HG03095 (cell line): ENCODE measurements around the gene TMCC2.
A peak's percentile ranks its signal among the peaks of the same experiment; 100 is the strongest.

ENCODE experiments used
- ATAC-seq: cut with Tn5 transposase; IDR thresholded peaks from one replicate; pipeline ENCODE4 v1.9.1; 2021; ENCODE audit warnings: moderate library complexity; ENCODE audit not compliant: unreplicated experiment

Gene TMCC2

DNA sequence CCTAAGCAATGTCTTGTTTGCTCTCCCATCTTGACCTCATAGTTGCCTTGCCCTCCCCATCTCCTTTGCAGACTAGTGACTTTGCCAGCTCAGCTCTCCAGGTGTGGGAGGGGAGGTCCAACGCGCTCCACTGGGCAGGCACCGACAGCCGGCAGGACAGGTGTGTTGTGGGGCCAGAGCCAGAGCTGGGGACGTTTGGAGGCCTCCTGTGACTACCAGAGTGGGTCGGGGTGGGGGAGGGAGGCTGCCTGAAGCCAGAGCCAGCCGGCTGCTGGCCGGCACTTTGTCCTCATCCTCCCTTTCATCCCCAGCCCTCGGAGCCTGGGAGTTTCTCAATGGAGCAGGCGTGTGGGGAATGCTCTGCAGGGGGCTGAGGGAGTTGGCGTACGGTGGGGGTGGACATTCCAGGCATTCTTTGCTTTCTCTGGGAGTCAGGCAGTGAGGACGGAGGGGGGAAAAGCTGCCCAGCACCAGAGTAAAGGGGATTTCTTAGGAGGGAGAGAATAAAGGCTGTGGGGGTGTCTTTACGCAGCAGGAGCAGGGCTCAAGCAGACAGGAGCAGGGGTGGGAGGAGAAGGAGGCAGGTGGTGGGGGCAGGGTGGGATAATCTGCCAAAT lies 73.6 kb downstream of the TMCC2 start:
- ATAC-seq: no peak

DNA sequence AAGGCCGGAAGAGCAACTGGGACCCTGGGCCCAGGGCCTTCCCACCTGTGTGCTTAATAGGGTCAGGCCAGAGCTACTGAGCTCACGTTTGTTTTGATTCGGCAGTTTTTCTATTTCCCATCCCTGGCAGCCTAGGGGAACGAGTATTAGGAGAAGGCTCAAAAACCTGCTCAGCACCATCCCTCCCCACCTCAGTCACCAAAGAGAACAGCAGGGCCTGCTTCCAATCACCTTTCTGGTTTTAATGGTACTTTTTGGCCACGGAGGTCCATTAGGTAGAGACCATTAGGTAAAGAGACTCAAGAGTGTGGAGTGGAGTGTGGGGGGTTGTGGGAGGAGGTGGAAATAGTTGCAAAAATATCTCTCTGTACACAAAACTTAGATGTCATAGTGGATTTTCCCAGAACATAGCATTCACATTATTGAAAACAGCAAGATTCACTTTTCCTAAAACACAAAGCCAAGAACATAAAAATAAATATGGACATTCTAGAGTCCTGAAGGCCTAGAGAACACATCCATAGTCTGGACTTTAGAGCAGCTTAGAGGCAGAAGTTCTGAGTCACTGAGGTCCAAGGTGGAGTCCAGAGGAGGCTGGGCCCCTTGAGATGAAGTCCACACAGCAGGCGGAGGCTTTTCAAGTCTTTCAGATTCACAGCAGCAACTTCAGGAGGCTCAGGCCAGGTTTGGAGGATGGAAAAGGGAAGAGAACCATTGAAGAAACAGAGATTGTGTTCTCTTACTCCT lies 74.3 kb downstream of the TMCC2 start:
- no peak for ATAC-seq

DNA sequence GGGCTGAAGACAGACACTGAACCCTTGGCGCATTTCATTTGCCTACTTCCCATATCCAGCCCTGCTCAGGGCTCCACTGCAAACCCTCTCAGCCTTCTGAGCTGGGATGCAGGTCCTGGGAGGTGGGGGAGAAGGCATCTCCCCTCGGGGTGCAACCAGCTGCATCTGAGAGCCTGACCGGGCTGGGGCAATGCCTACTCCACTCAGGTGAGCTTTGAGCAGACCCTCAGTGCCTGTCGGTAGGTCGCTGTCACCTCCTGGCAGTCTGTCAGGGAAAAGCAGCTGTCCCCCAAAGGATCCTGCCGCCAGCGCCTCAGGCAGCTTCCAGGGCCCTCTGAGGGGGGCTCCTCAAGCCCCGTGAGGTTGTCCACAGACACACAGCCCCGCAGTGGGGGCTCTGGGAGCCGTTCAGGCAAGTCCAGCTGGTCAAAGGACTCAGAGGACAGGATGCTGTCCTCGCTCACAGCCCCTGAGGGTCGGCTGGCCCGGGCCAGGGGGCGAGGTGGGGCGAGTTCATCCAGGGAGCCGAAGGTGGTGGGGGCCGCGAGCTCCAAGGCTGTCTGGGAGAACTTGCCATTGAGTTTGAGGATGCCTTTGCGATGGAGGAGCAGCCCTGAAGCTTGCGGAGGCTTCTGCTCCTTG lies 75.6 kb downstream of the TMCC2 start:
- no peak for ATAC-seq

DNA sequence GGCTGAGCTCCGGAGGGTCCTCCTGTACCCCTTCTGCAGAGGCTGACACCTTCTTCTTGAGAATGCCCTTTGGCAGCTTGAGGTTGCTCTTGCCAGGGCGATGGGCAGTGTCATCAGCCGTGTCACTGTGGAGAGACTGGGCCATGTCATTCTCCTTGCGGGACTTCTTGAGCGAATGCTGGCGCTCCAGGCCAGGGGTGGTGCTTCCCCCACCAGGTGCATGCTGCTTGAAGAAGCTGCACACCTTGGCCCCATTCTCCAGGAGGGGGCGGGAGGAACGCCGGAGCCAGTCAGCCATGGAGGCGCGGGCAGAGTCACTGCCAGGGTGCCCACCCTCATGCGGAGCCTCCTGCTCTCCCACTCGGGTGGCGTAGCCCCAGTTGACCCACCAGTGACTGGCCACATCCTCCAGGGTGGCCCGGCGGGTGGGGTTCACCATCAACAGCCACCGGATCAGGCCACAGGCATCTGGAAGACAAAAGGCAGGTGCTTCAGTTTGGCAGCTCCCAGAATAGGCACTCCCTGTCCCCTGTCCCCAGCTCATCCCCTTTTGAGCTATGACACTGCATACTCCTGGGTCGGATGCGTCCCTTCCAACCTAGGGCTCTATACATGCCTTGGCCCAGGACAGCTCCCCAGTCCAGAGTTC lies 76.4 kb downstream of the TMCC2 start:
- ATAC-seq: no peak

DNA sequence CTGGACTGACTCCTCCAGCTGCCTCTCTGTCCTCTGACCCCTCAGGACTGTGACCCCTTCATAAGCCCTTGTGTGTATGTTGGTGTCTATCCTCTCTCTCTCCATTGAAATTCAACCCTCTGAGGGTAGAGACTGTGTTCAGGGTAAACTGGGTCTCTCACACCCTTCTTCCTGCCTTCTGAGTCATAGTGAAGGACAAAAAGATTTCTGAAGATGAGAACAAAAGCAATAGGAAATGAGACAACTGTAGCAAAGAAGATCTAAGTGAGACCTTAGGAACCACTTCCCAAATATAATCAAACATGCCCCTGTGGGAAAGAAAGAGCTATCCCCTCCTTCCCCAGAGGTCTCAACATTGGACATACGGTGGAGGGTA lies 76.9 kb downstream of the TMCC2 start:
- no peak for ATAC-seq

DNA sequence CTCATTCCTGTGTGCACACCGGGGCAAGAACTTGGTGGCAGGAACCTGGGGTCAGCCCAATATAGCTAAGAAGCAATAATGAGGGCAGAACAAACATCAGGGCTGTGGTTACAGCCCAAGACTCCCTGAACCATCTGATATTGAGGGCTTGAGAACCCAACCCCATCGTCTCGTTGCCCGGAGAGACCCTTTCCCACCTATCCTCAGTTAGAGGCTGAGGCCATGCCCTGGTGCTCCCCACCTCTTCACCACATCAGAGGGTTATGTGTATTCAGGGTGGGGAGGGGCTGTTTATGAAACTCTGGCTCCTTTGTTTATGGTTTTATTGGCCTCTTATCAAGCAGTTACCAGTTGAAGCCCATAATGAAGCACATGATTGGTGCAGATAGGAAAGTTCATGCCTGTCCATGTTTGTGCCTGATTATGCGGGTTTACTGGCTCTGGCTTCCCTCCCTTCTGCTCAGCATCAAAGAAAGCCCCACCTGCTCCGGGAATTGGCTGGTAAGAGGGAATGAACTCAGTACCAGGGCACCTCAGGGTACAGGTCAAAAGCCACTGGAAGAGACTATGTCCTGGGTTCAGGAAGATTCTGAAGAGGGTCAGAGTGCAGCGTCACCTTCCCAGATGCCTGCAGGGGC lies 79.3 kb downstream of the TMCC2 start:
- no peak for ATAC-seq

DNA sequence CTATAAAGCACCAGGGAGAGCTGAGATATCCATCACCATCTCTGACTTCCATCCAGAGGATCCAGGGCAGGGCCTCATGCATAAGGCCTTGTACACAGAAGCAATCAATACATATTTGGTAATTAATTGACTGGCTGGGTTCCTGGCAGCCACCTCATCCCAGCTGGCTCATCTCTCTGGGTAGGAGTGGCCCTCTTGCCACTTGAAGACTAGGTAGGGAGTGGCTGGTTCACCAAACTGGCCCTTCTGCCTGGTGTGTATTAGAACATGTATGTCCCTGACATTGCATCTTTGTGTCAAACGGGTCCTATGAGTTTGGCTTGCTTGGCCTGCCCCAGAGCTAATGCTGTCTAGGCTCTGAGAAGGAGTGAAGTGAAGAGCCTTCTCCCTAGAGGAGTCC lies 82.0 kb downstream of the TMCC2 start:
- ATAC-seq: no peak

DNA sequence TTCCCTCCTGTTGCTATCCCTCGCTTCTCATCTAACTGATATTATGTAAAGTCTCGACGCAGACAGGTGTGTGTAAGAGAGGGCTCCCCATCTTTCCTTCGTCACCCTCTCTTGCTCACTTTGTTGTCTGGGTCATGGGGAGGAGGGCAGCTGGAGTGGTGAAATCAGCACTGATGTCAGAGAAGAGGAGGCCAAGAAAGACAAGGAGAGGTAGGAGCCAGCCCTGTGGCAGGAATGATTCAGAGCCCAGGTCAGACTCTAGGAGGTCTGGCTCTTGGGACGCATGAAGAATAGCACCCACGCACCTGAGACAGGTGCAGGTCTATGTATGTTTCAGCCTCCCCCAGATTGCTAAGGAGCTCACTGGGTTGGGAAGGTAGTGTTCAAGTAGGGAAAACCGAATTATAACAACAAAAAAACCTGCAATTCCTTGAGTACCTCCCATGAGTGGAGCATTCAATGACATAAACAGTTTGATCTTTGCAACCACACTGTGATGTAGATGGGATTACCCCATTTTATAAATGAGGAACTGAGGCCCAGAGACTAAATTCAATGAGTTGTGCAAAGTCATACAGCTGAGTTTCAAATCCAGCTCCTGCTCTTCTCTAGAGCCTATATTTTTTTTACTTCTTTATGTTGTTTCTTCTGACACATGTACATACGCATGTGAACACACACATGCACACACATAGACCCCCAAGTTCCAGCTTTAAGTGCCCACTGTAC lies 83.4 kb downstream of the TMCC2 start:
- peak; percentile 35 for ATAC-seq

DNA sequence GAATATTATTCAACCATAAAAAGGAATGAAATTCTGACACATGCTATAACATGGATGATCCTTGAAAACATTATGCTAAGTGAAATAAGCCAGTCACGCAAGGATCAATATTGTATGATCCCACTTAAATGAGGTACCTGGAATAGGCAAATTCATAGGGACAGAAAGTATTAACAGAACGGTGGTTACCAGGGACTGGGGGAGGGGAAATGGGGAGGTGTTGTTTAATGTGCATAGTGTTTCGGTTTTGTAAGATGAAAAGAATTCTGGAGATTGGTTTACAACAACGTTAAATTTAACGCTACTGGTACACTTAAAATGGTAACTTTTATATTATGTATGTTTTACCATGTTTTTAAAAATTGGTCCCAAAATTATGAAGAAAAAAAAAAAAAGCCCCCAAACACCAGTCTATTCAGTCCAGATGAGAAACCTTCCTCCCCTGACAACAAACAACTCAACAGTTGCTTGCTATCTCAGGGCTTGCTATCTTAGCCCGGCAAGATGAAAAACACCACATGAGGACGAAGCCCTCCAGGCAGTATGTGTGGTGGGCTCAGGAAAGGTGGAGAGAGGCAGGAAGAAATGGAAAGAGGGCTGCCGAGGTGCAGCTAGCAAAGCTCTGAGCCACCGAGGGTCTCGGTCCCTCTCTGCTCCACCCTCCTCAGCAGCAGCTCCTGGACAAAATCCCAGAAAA lies 85.3 kb downstream of the TMCC2 start:
- no peak for ATAC-seq

DNA sequence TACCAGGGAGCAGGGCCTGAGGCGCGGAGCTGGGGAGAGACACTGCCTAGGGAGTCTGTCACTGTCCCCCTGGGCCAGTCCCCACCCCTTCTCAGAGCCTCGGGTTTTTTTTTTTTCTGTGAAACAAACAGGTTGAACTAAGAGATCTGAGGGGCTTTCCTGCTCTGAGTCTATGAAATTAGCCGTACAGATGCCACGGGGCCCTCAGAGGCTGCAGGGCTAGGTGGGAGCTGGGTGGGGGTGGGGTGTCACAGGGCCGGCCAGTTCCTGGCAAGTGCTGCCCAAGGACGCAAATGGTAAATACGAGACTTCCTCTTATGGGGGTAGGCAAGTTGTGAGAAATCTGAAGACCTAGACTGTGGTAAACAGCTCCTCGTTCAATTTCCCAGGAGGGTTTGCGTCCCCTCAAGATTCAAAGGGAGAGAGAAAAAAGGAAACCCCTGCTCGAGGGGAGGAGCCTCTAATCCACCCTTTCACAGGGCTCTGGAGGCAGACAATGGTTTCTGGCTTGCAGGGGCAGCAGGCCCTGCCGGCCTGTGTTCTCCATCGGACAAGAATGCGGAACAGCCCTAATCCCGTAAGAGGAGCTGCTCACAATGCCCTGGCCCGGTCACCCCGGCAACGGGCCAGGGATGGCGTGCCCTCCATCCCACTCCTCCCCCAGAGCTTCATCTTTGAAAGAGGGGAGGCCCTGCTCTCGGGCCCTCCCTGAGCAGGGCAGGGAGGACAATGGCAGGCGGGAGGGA lies 86.0 kb downstream of the TMCC2 start:
- peak; percentile 51 for ATAC-seq

DNA sequence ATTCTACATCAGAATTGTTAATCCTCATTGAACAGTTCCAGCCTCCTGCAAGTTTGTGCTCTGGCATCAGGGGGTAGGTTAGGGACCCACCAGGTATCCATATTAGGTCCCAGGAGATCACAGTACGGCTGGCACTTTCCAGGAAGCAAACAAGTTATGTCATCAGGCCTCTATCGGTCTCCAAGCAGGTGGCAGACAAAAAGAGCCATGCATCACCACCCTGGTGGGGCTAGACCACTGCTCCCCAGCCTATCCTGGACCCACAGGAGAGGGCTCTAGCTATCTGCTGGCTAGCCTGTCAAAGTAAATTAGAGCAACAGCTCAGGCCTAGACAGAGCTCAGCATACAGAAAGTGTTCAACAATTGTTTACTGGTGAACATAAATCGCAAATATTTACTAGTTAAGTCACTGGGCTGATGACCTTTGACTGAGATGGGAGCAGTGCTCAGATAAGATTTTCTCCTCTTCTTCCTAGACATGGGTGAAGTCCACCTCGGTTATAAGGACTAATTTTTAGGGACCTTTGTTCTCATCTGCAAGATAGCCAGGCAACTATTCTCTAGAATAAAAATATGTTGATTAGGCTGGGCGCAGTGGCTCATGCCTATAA lies 87.4 kb downstream of the TMCC2 start:
- ATAC-seq: no peak

DNA sequence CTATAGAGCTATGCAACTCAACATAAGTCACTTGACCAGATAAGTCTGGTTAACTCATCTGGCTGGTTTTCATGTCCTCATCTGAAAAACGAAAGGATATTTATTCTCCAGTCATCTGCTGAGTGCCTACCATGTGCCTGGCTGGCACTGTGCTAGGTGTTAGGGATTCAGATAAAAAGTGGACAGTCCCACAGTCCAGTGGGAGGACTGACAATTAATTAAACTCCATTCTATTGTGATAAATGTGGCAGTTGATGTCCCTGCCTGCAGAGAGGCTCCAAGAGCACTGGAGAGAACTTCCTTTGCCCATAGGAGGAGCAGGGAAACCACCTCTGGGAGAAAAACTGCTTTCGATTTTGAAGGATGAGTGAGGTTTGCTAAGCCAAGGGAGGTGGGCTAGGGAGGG lies 88.4 kb downstream of the TMCC2 start:
- no peak for ATAC-seq

DNA sequence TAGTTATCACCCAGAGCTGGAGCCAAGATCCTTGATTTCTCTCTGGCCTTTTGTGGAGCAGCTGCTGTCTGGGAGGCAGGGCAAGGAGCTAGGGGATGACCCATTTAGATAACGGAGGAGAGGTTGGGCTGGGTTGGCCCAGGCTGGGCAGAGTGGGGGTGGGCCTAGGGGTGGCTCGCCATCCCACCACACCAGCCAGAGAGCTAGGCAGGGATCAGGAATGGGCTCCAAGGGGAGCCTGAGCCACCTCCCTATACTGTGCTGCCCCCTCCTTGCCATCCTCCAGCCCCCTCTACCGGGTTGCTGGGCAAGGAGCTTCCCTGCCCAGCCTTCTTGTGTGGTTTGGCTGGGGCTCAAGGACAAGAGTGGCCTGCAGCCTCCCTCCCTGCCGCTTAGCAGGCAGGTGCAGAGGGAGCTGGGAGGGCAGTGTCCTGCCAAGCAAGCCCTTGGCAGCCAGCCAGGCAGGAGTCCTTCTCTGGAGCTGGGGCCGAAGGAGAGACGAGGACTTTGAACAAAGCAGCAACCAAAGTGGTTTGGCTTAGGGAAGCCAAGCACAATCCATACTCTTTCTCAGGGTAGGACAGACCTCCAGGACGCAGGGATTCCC lies 89.7 kb downstream of the TMCC2 start:
- ATAC-seq: no peak

DNA sequence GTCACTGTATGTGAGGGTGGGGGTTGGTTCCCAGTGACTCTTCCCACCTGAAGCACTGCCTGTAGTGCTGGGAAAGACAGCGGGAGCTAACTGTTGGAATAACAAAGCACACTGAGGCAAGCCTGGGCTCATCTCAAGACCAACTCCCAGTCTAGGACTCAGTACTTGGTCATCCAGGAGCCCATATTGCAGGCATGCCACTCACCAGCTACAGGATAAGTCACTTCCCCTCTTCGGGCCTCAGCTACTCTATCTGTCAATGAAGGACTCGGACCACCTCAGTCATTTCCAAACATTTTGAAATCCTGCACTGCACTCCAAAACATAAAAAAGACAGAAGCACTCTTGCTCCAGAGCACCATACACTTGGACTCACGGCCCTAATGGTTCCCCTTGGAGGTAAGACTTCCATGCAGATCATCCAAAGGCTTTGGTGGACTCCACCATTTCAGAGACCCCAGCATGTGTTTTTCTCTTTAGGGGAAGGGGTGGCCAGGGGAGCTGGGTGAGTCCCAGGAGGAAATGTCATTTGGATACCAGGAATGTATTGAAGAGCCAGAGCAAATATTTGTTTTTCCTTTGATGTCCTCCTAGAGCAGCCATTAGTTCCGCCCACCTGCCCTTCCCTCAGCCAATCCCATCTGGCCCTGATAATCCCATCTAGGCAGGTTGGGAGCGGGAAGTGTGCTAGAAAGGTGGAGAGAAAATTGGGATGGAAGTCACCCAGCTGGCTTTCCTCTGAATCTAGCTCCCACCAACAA lies 90.7 kb downstream of the TMCC2 start:
- no peak for ATAC-seq

DNA sequence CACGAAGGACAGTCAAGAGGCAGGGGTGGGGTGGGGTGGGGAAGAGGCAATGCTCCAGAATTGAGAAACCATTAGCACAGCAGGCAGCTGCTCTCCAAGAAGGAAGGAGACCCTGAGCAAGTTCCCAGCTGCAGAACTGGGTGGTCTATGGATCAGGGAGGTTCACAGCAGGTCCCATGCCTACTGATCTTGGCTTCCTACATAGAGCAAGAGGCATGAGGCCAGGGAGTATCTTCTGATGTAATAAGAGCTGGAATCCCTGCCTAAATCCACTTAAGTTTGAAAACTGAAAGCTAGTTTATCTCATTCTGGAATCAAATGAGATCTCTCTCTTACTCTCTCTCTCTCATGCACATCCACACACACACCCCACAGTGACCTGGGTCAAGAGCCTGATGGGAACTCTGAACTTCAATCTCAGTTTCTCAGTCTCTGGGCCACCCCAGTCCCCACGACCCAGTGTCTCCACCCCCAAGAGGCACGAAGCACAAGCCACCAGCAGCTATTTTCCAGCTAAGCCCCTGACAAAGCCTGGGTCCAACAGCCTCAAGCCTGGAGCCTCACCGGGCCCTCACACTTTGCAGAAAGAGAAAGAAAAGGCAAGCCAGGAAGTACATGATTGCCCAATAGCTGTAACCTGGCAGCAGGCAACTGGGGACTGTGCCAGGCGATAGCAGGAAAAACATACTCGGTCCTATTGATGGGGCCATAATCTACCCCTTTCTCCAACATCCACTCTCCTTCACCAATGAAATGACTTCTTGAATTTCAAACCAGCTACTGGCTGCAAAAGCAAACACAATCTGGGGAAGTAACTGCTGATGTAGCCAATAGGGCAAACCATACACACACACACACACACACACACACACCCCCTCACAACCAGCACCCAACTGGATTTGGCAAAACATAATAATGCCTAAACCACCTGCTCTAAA lies 91.6 kb downstream of the TMCC2 start:
- ATAC-seq: no peak

DNA sequence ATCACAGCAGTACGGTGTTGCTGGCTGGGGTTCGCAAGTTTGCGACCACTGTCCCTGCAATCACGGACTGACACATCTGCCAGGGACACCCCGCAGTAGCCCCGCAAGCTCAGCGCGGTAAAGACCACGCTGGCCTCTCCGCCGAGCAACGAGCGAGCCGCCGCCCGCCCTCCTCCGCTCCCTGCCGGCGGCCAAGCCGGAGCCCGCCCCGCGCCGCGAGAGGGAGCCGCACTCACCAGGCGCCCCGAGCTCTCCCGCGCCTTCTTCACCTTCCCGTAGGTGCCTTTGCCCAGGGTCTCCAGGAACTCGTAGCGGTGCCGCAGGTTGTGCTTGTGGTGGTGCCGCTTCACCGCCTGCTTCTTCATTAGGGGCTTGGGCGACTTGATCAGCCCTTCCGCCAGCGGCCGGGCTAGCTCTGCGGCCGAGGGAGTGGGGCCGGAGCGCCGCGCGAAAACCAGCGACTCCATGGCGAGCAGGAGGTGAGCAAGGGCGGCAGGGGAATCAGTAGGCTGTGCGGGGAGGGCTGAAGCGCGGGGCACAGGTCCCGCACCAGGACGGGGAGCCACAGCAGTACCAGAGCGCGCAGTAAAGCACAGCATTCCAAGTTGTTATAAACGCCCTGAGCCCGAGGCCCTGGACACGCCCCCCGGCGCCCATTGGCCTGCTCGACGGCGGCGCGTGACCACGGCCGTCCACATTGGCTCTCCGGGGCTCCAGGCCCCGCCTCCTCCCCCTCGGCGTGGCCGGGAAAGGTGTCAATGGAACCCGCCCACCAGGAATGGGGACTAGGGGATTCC lies 93.6 kb downstream of the TMCC2 start, which contains the start of gene NUAK2:
TSS of gene NUAK2 (minus strand) at position 584 of the 797 bp plus-strand sequence. CDS start at position 467, 117 bp downstream.
- ATAC-seq: no peak
